COLO668 (cell line): ENCODE results near the gene FGFBP2.
A peak's percentile ranks its signal among the peaks of the same experiment; 100 is the strongest.

Experiments
- DNase-seq: peaks from one replicate; lab custom pipeline; 2025; ENCODE audit not compliant: unreplicated experiment; lab: John Stamatoyannopoulos, UW

Gene FGFBP2

GRCh38 chr4:15963001-15963451 lies at the start of gene FGFBP2:
Gene FGFBP2 (minus strand): TSS chr4:15963175. CDS start chr4:15963129, 46 bp downstream.
- DNase-seq: peak; percentile 51

GRCh38 chr4:16011173-16011572 lies 48.2 kb upstream of the FGFBP2 start:
- no peak for DNase-seq

- no peak for DNase-seq
These were observed 46.2 kb upstream of the FGFBP2 start for GRCh38 chr4:16009153-16009552.

GRCh38 chr4:16007471-16008095 lies 44.6 kb upstream of the FGFBP2 start:
- no peak for DNase-seq

GRCh38 chr4:16006771-16007446 lies 43.9 kb upstream of the FGFBP2 start:
- no peak for DNase-seq

- no peak for DNase-seq
These were observed 42.7 kb upstream of the FGFBP2 start for GRCh38 chr4:16005676-16006075.

GRCh38 chr4:16001484-16001858 lies 38.5 kb upstream of the FGFBP2 start:
- DNase-seq: peak; percentile 13

GRCh38 chr4:16000708-16001483 lies 37.9 kb upstream of the FGFBP2 start:
- no peak for DNase-seq

- DNase-seq: no peak
These were observed 33.8 kb upstream of the FGFBP2 start for GRCh38 chr4:15996773-15997172.

- DNase-seq: no peak
These were observed 32.9 kb upstream of the FGFBP2 start for GRCh38 chr4:15995826-15996225.

GRCh38 chr4:15992167-15992485 lies 29.2 kb upstream of the FGFBP2 start:
- no peak for DNase-seq

GRCh38 chr4:15990570-15991285 lies 27.8 kb upstream of the FGFBP2 start:
- DNase-seq: no peak

GRCh38 chr4:15989424-15989823 lies 26.4 kb upstream of the FGFBP2 start:
- no peak for DNase-seq

- no peak for DNase-seq
These were observed 25.2 kb upstream of the FGFBP2 start for GRCh38 chr4:15988222-15988621.

GRCh38 chr4:15986907-15987306 lies 23.9 kb upstream of the FGFBP2 start:
- DNase-seq: no peak

GRCh38 chr4:15983610-15984009 lies 20.6 kb upstream of the FGFBP2 start:
- no peak for DNase-seq

GRCh38 chr4:15982842-15983524 lies 20.0 kb upstream of the FGFBP2 start:
- no peak for DNase-seq

GRCh38 chr4:15976456-15977447 lies 13.8 kb upstream of the FGFBP2 start:
- DNase-seq: no peak

GRCh38 chr4:15971068-15971801 lies 8.3 kb upstream of the FGFBP2 start:
- DNase-seq: no peak
